ENCODE measurements around the gene FAAP20.

FAAP20 gene

DNA sequence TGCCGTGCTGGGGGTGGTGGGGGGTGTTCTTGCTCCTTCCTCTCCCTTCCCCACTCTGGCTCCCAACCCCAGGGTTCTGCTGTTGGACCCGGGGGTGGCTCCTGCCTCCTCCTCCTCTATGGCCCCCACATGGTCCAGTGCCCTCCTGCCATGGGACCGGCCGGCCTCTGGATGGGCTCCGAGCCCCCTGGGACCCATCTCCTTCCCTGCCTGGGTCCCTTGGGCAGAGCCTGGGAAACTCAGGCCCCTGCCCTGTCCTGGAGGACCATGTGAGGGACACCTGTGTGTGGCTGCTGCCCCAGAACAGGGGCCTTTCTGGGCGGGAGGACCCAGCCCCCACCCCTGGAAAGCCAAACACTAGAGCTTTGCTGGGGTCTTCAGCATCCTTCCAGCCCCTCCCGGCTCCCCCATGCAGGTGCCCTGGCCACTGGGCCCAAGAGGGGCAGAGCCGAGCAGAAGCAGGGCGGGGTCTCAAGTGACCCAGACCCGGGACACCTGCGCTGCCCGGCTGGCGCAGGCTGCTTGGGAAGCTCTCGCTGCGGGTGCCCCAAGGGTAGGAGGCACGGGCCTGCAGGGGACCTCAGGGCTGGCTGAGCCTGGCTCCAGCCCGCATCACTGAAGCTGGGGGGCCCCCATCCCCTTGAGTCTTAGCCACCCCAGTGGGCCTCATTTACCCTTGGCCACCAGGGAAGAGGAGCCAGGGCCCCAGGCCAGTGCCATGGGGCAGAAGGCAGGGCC is 2.5 kb upstream of the FAAP20 start:
- Histone ChIP-seq H3K36me3 (ENCODE audit: low read length) (no peaks in the 10 kb centered on the region), H3K4me3 (ENCODE audit: insufficient read depth, low read length, poor library complexity, severe bottlenecking) (no peak overlapping the region), H3K9me2 (replicated peaks; ENCODE audit: insufficient read depth, low read length) (no peaks in the 10 kb centered on the region), H3K79me2 (ENCODE audit: insufficient read depth, low read length) (no peaks in the 10 kb centered on the region), H3K9me3 (ENCODE audit: insufficient read depth, low read length) (no peaks in the 10 kb centered on the region), H4K20me1 (ENCODE audit: low read depth, low read length) (no peaks in the 10 kb centered on the region), H3F3A (ENCODE audit: insufficient read depth) (no peaks in the 10 kb centered on the region), H3K27ac (ENCODE audit: low read depth, low read length) (no peak overlapping the region), H3K4me2 (ENCODE audit: low read depth, low read length, poor library complexity, severe bottlenecking) (no peak overlapping the region), H2AFZ (ENCODE audit: low read depth, low read length, severe bottlenecking) (no peak overlapping the region), H3K27me3 (ENCODE audit: low read length) (no peaks in the 10 kb centered on the region), H3K9ac (ENCODE audit: low read length) (no peak overlapping the region)
- no peak for TF ChIP-seq EZH2phosphoT487 (conservative IDR thresholded peaks at IDR 0.05; ENCODE audit: low read length)
- TF ChIP-seq, protein P1, sequence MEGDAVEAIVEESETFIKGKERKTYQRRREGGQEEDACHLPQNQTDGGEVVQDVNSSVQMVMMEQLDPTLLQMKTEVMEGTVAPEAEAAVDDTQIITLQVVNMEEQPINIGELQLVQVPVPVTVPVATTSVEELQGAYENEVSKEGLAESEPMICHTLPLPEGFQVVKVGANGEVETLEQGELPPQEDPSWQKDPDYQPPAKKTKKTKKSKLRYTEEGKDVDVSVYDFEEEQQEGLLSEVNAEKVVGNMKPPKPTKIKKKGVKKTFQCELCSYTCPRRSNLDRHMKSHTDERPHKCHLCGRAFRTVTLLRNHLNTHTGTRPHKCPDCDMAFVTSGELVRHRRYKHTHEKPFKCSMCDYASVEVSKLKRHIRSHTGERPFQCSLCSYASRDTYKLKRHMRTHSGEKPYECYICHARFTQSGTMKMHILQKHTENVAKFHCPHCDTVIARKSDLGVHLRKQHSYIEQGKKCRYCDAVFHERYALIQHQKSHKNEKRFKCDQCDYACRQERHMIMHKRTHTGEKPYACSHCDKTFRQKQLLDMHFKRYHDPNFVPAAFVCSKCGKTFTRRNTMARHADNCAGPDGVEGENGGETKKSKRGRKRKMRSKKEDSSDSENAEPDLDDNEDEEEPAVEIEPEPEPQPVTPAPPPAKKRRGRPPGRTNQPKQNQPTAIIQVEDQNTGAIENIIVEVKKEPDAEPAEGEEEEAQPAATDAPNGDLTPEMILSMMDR (IDR thresholded peaks at IDR 0.05; ENCODE audit: insufficient read depth, low read length, poor library complexity, severe bottlenecking) = no peak

DNA sequence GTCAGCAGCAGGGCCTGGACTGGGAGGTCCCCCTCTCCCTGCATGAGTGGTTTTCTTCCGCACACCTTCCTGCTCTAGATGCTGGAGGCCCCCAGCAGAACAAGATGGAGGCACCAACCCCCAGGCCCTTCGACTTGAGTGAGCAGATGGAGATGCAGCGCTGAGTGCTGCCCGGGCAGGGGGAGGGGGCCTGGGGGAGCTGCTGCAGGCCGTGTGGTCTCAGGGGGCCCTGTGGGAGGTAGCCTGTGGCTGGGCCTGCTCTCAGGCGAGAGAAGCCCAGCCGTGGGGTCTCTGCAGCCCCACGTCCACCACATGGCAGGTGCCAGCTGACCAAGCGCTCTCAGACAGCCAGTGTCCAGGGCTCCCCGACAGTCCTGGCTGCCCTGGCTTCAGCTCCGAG is 1.2 kb upstream of the FAAP20 start:
- no peak overlapping the region for H3K4me2 ChIP-seq (ENCODE audit: low read depth, low read length, poor library complexity, severe bottlenecking)
- H4K20me1 ChIP-seq (ENCODE audit: low read depth, low read length) = no peaks in the 10 kb centered on the region
- no peaks in the 10 kb centered on the region for H3F3A ChIP-seq (ENCODE audit: insufficient read depth)
- no peak overlapping the region for H2AFZ ChIP-seq (ENCODE audit: low read depth, low read length, severe bottlenecking)
- no peaks in the 10 kb centered on the region for H3K36me3 ChIP-seq (ENCODE audit: low read length)
- H3K27ac ChIP-seq (ENCODE audit: low read depth, low read length) = no peak overlapping the region
- no peaks in the 10 kb centered on the region for H3K79me2 ChIP-seq (ENCODE audit: insufficient read depth, low read length)
- no peaks in the 10 kb centered on the region for H3K9me2 ChIP-seq (replicated peaks; ENCODE audit: insufficient read depth, low read length)
- no peak for TF ChIP-seq EZH2phosphoT487 (conservative IDR thresholded peaks at IDR 0.05; ENCODE audit: low read length)
- TF ChIP-seq, protein P1 (IDR thresholded peaks at IDR 0.05; ENCODE audit: insufficient read depth, low read length, poor library complexity, severe bottlenecking) = no peak
- no peaks in the 10 kb centered on the region for H3K9me3 ChIP-seq (ENCODE audit: insufficient read depth, low read length)
- H3K4me3 ChIP-seq (ENCODE audit: insufficient read depth, low read length, poor library complexity, severe bottlenecking) = no peak overlapping the region
- no peaks in the 10 kb centered on the region for H3K27me3 ChIP-seq (ENCODE audit: low read length)
- no peak overlapping the region for H3K9ac ChIP-seq (ENCODE audit: low read length)

DNA sequence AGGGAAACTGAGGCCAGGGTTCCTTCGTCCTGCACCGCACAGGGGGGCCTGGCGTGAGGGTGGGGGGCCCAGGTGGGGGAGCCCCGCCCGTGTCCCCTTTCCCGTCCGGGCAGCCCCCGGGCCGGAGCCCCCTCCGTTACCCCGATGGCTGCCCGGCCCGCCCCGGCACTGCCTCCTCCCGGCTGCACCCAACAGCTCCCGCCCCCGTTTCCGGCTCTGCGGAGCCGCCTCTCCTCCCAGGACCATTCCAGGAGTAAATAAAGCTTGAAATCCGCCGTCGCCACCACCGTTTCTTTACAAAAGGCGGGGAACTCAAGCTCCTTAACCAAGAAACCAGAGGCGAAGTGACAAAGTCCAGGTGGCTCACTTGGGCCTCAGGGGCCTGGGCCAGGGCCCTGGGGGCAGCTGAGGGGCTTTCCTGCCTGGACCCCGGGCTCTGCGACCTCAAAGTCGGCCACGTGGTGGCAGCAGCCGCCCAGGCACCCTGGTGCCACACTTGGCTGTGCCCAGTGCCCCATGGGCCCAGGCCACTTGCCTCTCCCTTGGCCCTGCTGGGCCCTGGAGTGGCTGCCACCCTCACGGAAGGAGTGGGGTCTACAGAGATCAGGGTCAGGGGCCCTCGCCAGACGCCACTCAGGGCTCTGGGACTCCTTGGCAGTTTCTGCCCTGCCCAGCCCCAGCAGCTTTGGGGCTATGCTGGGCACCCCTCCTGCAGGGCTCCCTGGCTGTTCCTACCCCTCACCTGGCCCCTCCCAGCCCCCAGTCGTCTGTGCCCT is 514 bp upstream of the FAAP20 start:
- H3K36me3 ChIP-seq (ENCODE audit: low read length) = no peaks in the 10 kb centered on the region
- H3F3A ChIP-seq (ENCODE audit: insufficient read depth) = no peaks in the 10 kb centered on the region
- no peaks in the 10 kb centered on the region for H3K79me2 ChIP-seq (ENCODE audit: insufficient read depth, low read length)
- H2AFZ ChIP-seq (ENCODE audit: low read depth, low read length, severe bottlenecking) = peak overlapping the region; percentile 98
- H3K4me3 ChIP-seq (ENCODE audit: insufficient read depth, low read length, poor library complexity, severe bottlenecking) = peak overlapping the region; percentile 72
- H3K27ac ChIP-seq (ENCODE audit: low read depth, low read length) = peak overlapping the region; percentile 54
- H3K9me3 ChIP-seq (ENCODE audit: insufficient read depth, low read length) = no peaks in the 10 kb centered on the region
- peak overlapping the region; percentile 62 for H3K9ac ChIP-seq (ENCODE audit: low read length)
- H3K27me3 ChIP-seq (ENCODE audit: low read length) = no peaks in the 10 kb centered on the region
- H3K9me2 ChIP-seq (replicated peaks; ENCODE audit: insufficient read depth, low read length) = no peaks in the 10 kb centered on the region
- no peaks in the 10 kb centered on the region for H4K20me1 ChIP-seq (ENCODE audit: low read depth, low read length)
- no peak for TF ChIP-seq EZH2phosphoT487 (conservative IDR thresholded peaks at IDR 0.05; ENCODE audit: low read length)
- TF ChIP-seq, protein P1 (IDR thresholded peaks at IDR 0.05; ENCODE audit: insufficient read depth, low read length, poor library complexity, severe bottlenecking) = peak; percentile 78
- H3K4me2 ChIP-seq (ENCODE audit: low read depth, low read length, poor library complexity, severe bottlenecking) = peak overlapping the region; percentile 89
